HG03103 (cell line): ENCODE measurements around the gene ROR1.

Experiments
- ATAC-seq: cut with Tn5 transposase; IDR thresholded peaks from one replicate; pipeline ENCODE4 v1.9.1; 2021; ENCODE audit warnings: low read depth; ENCODE audit not compliant: unreplicated experiment

The ROR1 gene

GRCh38 chr1:63922848-63923247 is 149.0 kb downstream of the ROR1 start:
- ATAC-seq, result no peak

DNA sequence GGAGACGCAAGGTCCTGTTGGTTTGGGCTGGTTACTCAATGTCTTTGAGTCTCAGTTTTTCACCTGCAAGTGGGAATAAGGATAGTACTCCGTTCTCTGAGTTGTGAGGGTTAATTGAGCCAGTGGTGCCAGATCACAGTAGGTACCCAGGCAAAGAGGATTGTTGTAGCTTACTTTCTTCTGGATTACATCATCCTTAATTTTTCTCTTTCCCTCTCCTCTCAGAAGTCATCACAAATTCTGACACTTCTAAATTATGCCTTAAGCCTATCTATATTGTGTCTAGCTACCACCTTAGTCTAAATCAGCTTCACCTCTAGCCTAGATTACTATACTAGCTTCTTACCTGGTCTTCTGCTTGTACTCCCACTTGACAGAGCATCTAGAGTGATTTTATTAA is 149.5 kb downstream of the ROR1 start:
- ATAC-seq, result no peak

GRCh38 chr1:63924600-63924999 is 150.8 kb downstream of the ROR1 start:
- ATAC-seq, result no peak

GRCh38 chr1:63928186-63929105 is 154.6 kb downstream of the ROR1 start:
- no peak for ATAC-seq

DNA sequence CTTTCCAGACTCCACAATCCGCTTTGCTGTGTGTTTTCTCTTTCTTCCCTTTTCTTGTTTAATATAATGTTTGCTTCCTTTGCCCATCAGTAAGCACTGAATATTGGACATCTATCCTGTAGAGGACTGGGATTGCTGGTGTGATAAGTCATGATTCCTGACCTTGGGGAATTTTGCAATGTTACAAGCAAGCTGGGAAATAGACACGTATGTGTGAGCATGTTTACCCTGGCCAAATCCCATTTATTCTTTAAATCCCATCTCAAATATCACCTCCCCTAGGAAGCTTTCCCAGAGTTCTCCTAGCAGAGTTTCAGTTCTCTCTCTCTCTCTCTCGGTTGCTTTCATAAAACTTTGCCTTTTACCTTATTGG is 155.3 kb downstream of the ROR1 start:
- no peak for ATAC-seq

DNA sequence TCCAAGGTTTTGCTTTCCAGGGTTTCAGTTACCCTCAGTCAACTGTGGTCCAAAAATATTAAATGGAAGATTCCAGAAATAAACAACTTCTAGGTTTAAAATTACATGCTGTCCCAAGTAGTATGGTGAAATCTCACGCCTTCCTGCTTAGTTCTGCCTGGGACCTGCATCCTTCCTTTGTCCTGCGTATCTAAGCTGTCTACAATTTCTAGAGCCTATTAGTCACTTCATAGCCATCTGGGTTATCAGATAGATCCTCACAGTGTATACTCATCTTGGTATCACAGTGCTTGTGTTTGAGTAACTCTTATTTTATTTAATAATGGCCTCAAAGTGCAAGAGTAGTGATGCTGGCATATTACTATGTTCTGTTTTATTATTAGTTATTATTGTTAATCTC is 157.7 kb downstream of the ROR1 start:
- no peak for ATAC-seq

- no peak for ATAC-seq
Measured at GRCh38 chr1:63934697-63935096, 160.9 kb downstream of the ROR1 start.

- ATAC-seq, result no peak
Measured at GRCh38 chr1:63935143-63935542, 161.3 kb downstream of the ROR1 start.

- ATAC-seq, result no peak
Measured at GRCh38 chr1:63935553-63935952, 161.7 kb downstream of the ROR1 start.

- no peak for ATAC-seq
Measured at GRCh38 chr1:63936276-63936675, 162.5 kb downstream of the ROR1 start.

DNA sequence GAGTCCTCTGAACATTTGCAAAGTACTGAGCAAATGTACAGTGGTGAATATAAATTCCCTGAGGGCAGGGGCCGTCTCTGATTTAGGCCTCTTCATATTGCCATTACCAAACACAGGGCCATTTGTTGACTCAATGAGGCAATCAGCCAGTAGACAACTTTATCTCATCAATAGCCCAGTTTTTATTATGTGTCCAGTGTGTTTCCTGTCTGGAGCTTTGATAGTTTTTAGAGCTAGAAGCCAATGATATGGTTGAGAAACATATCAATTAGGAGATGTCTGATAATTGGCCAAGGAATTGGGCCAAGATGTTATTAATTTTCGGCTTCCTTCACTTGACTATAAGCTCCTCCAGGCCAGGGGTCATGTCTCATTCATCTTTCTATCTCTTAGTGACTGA is 163.0 kb downstream of the ROR1 start:
- ATAC-seq, result no peak

GRCh38 chr1:63937461-63938022 is 163.7 kb downstream of the ROR1 start:
- no peak for ATAC-seq

GRCh38 chr1:63940440-63940839 is 166.6 kb downstream of the ROR1 start:
- ATAC-seq, result no peak

GRCh38 chr1:63943393-63943792 is 169.6 kb downstream of the ROR1 start:
- no peak for ATAC-seq

DNA sequence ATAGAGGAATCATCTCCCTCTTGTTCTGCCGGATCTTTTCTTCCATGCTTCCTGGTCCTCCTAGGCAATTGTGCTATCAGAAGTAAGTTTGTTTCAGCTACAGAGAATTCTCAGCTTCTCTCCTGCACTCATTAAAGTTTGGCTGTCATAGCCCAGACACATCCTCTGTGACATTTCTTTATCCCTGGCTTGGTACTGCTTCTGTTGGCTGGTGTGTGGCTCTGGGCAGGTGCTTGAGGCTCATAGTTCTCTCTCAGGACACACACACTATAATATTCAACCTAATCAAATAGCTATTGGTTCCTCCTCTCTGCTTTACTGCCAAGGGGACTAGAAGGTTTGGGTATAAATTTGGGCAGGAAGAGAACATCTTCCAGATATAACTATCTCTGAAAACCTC is 172.1 kb downstream of the ROR1 start:
- ATAC-seq, result no peak

- ATAC-seq, result no peak
Measured at GRCh38 chr1:63946866-63947491, 173.2 kb downstream of the ROR1 start.

DNA sequence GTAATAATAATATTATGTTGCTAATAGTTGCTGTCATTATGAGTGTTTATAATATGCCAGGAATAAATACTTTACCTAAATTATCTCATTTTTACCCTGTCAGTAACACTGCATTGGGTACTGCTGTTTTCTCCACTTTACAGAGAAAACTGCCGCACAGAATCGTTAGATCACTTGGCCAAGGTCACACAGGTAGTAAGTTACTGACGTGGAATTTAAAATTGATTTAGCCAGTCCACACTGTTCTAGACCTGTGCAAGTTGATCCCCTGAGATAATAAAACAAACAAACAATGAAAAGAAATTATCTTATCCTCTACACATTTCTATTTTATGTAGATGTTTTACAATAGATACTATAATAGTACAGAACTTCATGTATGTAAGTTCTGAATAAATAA is 174.1 kb downstream of the ROR1 start:
- ATAC-seq, result no peak

DNA sequence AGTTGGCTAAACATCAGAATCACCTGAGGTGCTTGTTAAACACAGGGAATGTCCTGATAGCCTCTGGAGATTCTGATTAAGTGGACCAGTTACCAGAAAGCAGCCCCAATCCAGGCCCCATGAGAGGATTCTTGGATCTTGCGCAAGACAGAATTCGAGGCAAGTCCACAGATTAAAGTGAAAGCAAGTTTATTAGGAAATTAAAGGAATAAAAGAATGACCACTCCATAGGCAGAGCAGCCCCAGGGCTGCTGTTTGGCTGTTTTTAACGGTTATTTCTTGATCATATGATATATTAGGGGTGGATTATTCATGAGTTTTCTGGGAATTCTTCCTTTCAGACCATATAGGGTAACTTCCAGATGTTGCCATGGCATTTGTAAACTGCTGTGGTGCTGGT is 176.2 kb downstream of the ROR1 start:
- no peak for ATAC-seq

DNA sequence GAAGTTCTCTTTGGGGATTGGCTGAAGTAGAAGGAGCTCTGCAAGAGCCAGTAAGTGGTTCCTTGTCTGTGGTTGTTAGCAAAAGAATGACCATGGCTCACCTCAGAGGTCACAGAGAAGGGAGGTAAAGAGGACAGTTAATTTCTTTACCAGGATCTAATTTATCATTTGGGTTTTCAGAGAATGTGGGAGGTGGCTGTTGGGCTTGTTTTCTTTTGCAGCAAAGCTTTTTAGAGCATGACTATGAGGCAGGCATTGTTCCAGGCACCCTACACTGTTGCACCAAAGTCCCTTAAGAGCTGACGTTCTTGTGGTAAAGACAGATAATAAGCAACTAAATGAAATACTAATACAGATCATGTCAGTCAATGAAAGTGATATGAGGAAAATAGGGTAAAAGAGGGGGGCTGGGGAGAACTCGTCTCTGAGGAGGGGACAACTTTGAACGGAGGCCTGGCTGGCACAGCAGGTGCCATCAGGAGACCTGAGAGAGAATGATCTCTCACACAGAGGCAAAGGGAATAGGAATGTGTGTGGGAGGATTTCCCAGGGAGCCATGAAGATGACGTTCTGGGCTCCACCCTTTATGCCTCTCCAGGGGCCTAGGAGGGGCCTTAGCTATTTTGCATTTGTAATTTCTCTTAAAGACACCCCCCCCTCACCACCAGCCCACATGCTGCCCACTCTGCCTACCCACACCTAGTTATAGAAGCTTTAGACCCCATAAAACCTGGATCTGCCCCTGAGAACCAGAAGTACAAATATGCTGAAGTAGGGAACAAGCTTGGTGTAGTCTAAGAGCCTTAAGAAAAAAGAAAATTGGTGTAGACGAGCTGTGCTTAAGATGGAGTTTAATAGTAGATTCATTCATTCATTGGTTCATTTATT is 177.5 kb downstream of the ROR1 start:
- no peak for ATAC-seq

- ATAC-seq, result no peak
Measured at GRCh38 chr1:63954187-63954586, 180.4 kb downstream of the ROR1 start.
